Body of pancreas (tissue), 4 donors: ENCODE data around the gene ENPP4. TPM values are rescaled to one million over a fixed set of nuclear protein-coding genes. Genes with fewer than 3 reads are reported as not detected.

Experiments
- ATAC-seq: fragments of 150-250 bp; one replicate; pipeline ENCODE4 v1.9.1; 2016
- DNase-seq, 4 donors: peaks; one replicate each; pipeline ENCODE4 v3.0.0-alpha.2; 2019
- H3K27ac ChIP-seq, 4 donors: fragments of 200-600 bp; sonication (generic); 1 replicate in 3 of 4; 2 replicates in 1 of 4; pipeline versions ENCODE4 v1.5.1 to v1.6.1; 2016 to 2019; ENCODE audit warnings: mild to moderate bottlenecking in 1 of 4, mixed read lengths in 1 of 4, moderate library complexity in 1 of 4
- H3K27me3 ChIP-seq, 2 donors: fragments of 200-600 bp; sonication (generic); one replicate each; pipeline ENCODE4 v1.6.0; 2016; ENCODE audit warnings: mild to moderate bottlenecking in 1 of 2
- H3K36me3 ChIP-seq, 2 donors: fragments of 200-600 bp; sonication (generic); replicated peaks in 1 of 2; 2 replicates each; pipeline ENCODE4 v1.5.1; 2016; ENCODE audit warnings: low read depth in 2 of 2; ENCODE audit not compliant: insufficient read depth in 1 of 2
- H3K4me1 ChIP-seq: fragments of 200-600 bp; sonication (generic); one replicate; pipeline ENCODE4 v1.6.0; 2016
- H3K4me3 ChIP-seq, 2 donors: fragments of 200-600 bp; sonication (generic); 1 replicate in 1 of 2; 2 replicates in 1 of 2; pipeline ENCODE4 v1.5.1; 2016 to 2019
- H3K9me3 ChIP-seq, 3 donors: fragments of 200-600 bp; sonication (generic); 1 replicate in 2 of 3; 2 replicates in 1 of 3; pipeline ENCODE4 v1.5.1; 2016
- POLR2A ChIP-seq, 3 donors: fragments of 450-650 bp; IDR thresholded peaks; one replicate each; pipeline ENCODE4 v1.6.1; 2016; ENCODE audit warnings: antibody characterized with exemption in 3 of 3, mild to moderate bottlenecking in 2 of 3
- WGBS, 2 donors: methylation state at CpG; one replicate each; pipeline ENCODE4 v1.1.5; 2017; 5-methylcytosine and 5-hydroxymethylcytosine counted together
- intact Hi-C: fragments of 100-400 bp; cut with DNase I; formaldehyde crosslinking; loops from one replicate; pipeline ENCODE4 v1.15.1; 2023
- total RNA-seq, 2 donors: library from RNA; depleted of rRNA; stranded (reverse); fragments of >200 nt; gene quantifications; one replicate each; pipeline ENCODE4 v1.1.0, GENCODE V29; 2016
- TF ChIP-seq, protein P1 (sequence below), 7 experiments: fragments of 450-650 bp in 4 of 7; fragments of 200-600 bp in 3 of 7; sonication (generic) in 3 of 7; IDR thresholded peaks; one replicate each; pipeline ENCODE4 v1.5.1; 2016 to 2019; ENCODE audit warnings: antibody characterized with exemption in 7 of 7

The ENPP4 gene
- total RNA-seq, 2 donors from 2014 or later: 5.9 to 9.9 TPM

GRCh38 chr6:46172176-46172575, 42.4 kb downstream of the ENPP4 start:
- H3K9me3 ChIP-seq: no peaks in the 10 kb centered on the region
- no peaks in the 10 kb centered on the region for H3K27me3 ChIP-seq
- no peak for DNase-seq
- TF ChIP-seq POLR2A (IDR thresholded peaks at IDR 0.05): no peak
- TF ChIP-seq, protein P1, sequence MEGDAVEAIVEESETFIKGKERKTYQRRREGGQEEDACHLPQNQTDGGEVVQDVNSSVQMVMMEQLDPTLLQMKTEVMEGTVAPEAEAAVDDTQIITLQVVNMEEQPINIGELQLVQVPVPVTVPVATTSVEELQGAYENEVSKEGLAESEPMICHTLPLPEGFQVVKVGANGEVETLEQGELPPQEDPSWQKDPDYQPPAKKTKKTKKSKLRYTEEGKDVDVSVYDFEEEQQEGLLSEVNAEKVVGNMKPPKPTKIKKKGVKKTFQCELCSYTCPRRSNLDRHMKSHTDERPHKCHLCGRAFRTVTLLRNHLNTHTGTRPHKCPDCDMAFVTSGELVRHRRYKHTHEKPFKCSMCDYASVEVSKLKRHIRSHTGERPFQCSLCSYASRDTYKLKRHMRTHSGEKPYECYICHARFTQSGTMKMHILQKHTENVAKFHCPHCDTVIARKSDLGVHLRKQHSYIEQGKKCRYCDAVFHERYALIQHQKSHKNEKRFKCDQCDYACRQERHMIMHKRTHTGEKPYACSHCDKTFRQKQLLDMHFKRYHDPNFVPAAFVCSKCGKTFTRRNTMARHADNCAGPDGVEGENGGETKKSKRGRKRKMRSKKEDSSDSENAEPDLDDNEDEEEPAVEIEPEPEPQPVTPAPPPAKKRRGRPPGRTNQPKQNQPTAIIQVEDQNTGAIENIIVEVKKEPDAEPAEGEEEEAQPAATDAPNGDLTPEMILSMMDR (IDR thresholded peaks at IDR 0.05): no peak
- ATAC-seq: no peak
- 83 to 84% methylated on average over 4 of the region's 4 CpGs for WGBS, 2 donors
- intact Hi-C loops: no loop called here
- H3K4me3 ChIP-seq: no peak overlapping the region
- H3K27ac ChIP-seq: no peak overlapping the region
- H3K36me3 ChIP-seq: no peaks in the 10 kb centered on the region
- peaks cover 4% of the 10 kb centered on the region for H3K4me1 ChIP-seq

- DNase-seq (no peak), ATAC-seq (no peak)
These were observed 45.1 kb downstream of the ENPP4 start for GRCh38 chr6:46174904-46175303.

DNA sequence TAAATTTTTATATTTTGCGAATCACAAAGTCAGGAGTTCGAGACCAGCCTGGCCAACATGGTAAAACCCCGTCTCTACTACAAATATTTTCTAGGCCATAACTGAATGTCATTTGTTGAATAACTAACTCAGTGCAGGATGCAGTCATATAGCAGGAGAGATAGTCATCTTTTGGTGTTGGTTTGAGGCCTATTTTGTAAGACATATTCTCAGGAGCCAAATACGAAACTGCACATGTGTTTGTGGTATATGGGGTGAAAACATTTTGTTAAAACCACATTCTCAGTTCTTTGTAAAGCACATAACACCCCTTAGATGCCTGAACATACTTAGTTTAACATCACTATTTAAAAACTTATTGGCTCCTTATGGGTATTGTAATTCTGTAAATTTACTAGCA, 45.7 kb downstream of the ENPP4 start:
- TF ChIP-seq, protein P1 (IDR thresholded peaks at IDR 0.05): no peak
- TF ChIP-seq POLR2A (IDR thresholded peaks at IDR 0.05): no peak
- no peaks in the 10 kb centered on the region for H3K27me3 ChIP-seq
- no peak for ATAC-seq
- no peaks in the 10 kb centered on the region for H3K9me3 ChIP-seq
- intact Hi-C loops: no loop called here
- no peaks in the 10 kb centered on the region for H3K36me3 ChIP-seq
- no peak overlapping the region for H3K4me3 ChIP-seq
- 87 to 94% methylated on average over 4 of the region's 4 CpGs for WGBS, 2 donors
- peaks cover 4% of the 10 kb centered on the region for H3K4me1 ChIP-seq
- no peak overlapping the region for H3K27ac ChIP-seq
- no peak for DNase-seq

More at GRCh38 chr6:46174904-46175303, 45.1 kb downstream of the ENPP4 start:
- WGBS, 2 donors: 78 to 84% methylated on average over 3 of the region's 3 CpGs
- Histone ChIP-seq H3K27me3 (no peaks in the 10 kb centered on the region), H3K4me3 (no peak overlapping the region), H3K4me1 (peaks cover 4% of the 10 kb centered on the region), H3K27ac (no peak overlapping the region), H3K36me3 (no peaks in the 10 kb centered on the region), H3K9me3 (no peaks in the 10 kb centered on the region)
- intact Hi-C loops: no loop called here
- TF ChIP-seq POLR2A (IDR thresholded peaks at IDR 0.05): no peak
- TF ChIP-seq, protein P1 (IDR thresholded peaks at IDR 0.05): no peak

GRCh38 chr6:46175976-46176375, 46.2 kb downstream of the ENPP4 start:
- DNase-seq (no peak), ATAC-seq (no peak)
- no peaks in the 10 kb centered on the region for H3K27me3 ChIP-seq
- peaks cover 4% of the 10 kb centered on the region for H3K4me1 ChIP-seq
- WGBS, 2 donors: 82% methylated on average over 3 of the region's 3 CpGs
- TF ChIP-seq, protein P1 (IDR thresholded peaks at IDR 0.05): no peak
- TF ChIP-seq POLR2A (IDR thresholded peaks at IDR 0.05): no peak
- no peaks in the 10 kb centered on the region for H3K36me3 ChIP-seq
- H3K9me3 ChIP-seq: no peaks in the 10 kb centered on the region
- H3K27ac ChIP-seq: no peak overlapping the region
- no peak overlapping the region for H3K4me3 ChIP-seq
- intact Hi-C loops: no loop called here

- ATAC-seq: no peak
- no peak for TF ChIP-seq POLR2A (IDR thresholded peaks at IDR 0.05)
- TF ChIP-seq, protein P1 (IDR thresholded peaks at IDR 0.05): no peak
- no peaks in the 10 kb centered on the region for H3K4me1 ChIP-seq
These were observed 54.3 kb downstream of the ENPP4 start for GRCh38 chr6:46184114-46184513.

More at GRCh38 chr6:46184114-46184513, 54.3 kb downstream of the ENPP4 start:
- intact Hi-C loops: loop anchor here (10.0 kb wide), 1 partner anchor 89 kb away; no protein-coding TSS in a partner anchor
- Histone ChIP-seq H3K27ac (no peak overlapping the region), H3K9me3 (no peaks in the 10 kb centered on the region), H3K27me3 (no peaks in the 10 kb centered on the region), H3K36me3 (no peaks in the 10 kb centered on the region), H3K4me3 (no peak overlapping the region)
- DNase-seq: peak in 3 of 4 donors; percentile 11 to 46 (median 35)
- 48 to 65% methylated on average over 4 of the region's 4 CpGs for WGBS, 2 donors
